GM12865 (cell line): Measurements from ENCODE around the gene PIGN.

Experiments used
- DNase-seq: peaks from one replicate; pipeline ENCODE4 v3.0.0; 2010; ENCODE audit warnings: low read depth
- H3K4me3 ChIP-seq: 2 replicates; pipeline ENCODE4 v1.5.1; 2011; ENCODE audit warnings: mild to moderate bottlenecking, low read depth, low read length, control low read depth
- CTCF ChIP-seq: IDR thresholded peaks from 2 replicates; pipeline ENCODE4 v1.5.1; 2011; ENCODE audit warnings: low read length, control low read depth, low read depth, inconsistent platforms; ENCODE audit not compliant: insufficient read depth; ENCODE audit errors: missing control alignments

PIGN gene

GRCh38 chr18:62165583-62165982 is 21.3 kb downstream of the PIGN start:
- DNase-seq: peak; percentile 48
- H3K4me3 ChIP-seq: no peak overlapping the region
- no peak for TF ChIP-seq CTCF

DNA sequence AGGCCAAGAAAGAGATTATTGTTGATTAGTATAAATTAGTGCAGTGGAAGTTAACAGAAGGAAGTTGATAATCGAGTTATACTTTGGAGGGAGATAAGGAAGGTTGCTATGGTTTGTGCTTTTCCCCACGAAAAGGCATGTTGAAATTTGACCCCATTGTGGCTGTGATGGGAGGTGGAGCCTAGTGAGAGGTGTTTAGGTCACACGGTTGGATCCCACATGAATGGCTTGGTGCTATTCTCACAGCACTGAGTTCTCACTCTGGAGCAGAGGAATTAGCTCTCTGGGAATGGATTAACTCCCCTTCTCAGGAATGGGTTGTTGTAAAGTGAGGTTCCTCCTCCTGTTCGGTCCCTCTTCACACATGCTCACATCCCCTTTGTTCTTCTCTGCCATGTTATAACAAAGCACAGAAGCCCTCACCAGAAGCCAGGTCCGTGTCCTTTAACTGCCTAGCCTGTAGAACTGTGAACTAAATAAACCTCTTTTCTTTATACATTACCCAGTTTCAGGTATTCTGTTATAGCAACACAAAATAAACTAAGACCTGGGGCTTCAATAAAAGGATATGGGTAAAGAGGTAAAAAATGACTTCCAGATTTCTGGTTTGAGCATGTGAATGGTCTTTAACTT is 21.9 kb downstream of the PIGN start:
- H3K4me3 ChIP-seq: no peak overlapping the region
- TF ChIP-seq CTCF: no peak
- no peak for DNase-seq

DNA sequence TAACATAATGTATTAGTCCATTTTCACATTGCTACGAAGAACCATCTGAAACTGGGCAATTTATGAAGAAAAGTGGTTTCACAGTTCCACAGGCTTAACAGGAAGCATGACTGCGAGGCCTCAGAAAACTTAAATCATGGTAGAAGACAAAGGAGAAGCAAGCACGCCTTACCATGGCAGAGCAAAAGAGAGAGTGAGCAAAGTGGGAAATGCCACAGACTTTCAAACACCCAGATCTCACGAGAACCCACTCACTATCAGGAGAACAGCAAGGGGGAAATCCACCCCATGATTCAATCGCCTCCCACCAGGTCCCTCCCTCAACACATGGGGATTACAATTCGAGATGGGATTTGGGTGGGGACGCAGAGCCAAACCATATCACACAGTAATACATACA is 22.5 kb downstream of the PIGN start:
- DNase-seq: no peak
- no peak overlapping the region for H3K4me3 ChIP-seq
- no peak for TF ChIP-seq CTCF

- no peak for TF ChIP-seq CTCF
- no peak for DNase-seq
- H3K4me3 ChIP-seq: no peak overlapping the region
Observed at GRCh38 chr18:62157843-62158242, 29.0 kb downstream of the PIGN start.

DNA sequence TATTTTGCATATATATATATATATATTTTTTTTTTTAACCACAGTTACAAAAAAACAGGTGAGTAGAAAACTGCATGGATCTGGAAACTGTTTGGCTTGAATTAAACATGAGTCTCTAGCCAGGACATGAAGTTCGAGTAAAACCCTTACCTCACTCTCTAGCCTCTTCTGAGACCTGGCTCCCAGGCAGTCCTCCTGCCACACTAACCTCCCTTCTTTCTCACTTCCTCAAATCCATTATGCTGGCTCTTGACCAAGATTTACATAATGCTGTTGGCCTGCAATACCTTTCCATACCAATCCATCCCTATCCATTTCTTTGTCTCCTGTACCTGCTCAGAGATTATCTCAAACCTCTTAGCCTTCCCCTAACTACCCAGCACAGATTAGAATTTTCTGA is 34.0 kb downstream of the PIGN start:
- no peak for TF ChIP-seq CTCF
- peak; percentile 11 for DNase-seq
- H3K4me3 ChIP-seq: no peak overlapping the region

GRCh38 chr18:62151068-62151771 is 35.6 kb downstream of the PIGN start:
- TF ChIP-seq CTCF: no peak
- H3K4me3 ChIP-seq: no peak overlapping the region
- DNase-seq: no peak

- DNase-seq: no peak
- no peak for TF ChIP-seq CTCF
- no peak overlapping the region for H3K4me3 ChIP-seq
Observed at GRCh38 chr18:62144338-62144737, 42.5 kb downstream of the PIGN start.
